H9 (cell line): Measurements from ENCODE around the gene SLC25A19. TPM values are rescaled to one million over a fixed set of nuclear protein-coding genes. Genes with fewer than 3 reads are reported as not detected.

Source experiments
- DNase-seq: peaks from one replicate; pipeline ENCODE4 v3.0.0-alpha.2; 2017
- H2AFZ ChIP-seq: one replicate; pipeline ENCODE4 v1.6.1; 2013; ENCODE audit warnings: mild to moderate bottlenecking, low read length, control low read depth, moderate library complexity
- H2AK5ac ChIP-seq: 2 replicates; pipeline ENCODE4 v1.6.1; 2013; ENCODE audit warnings: low read length, control low read depth, mixed read lengths; ENCODE audit not compliant: insufficient read length
- H2BK120ac ChIP-seq: one replicate; pipeline ENCODE4 v1.6.1; 2013; ENCODE audit warnings: low read depth, mild to moderate bottlenecking, low read length, control low read depth, inconsistent platforms; ENCODE audit not compliant: poor library complexity, severe bottlenecking
- H2BK12ac ChIP-seq: 2 replicates; pipeline ENCODE4 v1.6.1; 2013; ENCODE audit warnings: low read length, control low read depth, mixed read lengths, low read depth; ENCODE audit not compliant: insufficient read length
- H2BK15ac ChIP-seq: 2 replicates; pipeline ENCODE4 v1.6.1; 2013; ENCODE audit warnings: low read depth, low read length, control low read depth
- H2BK20ac ChIP-seq: one replicate; pipeline ENCODE4 v1.6.1; 2013; ENCODE audit warnings: low read depth, mild to moderate bottlenecking, low read length, control low read depth, inconsistent platforms; ENCODE audit not compliant: poor library complexity, severe bottlenecking
- H2BK5ac ChIP-seq: 2 replicates; pipeline ENCODE4 v1.6.1; 2013; ENCODE audit warnings: low read length, control low read depth, mixed read lengths; ENCODE audit not compliant: insufficient read length
- H3K14ac ChIP-seq: 2 replicates; pipeline ENCODE4 v1.6.1; 2013; ENCODE audit warnings: low read length, control low read depth; ENCODE audit not compliant: insufficient read depth
- H3K18ac ChIP-seq: 2 replicates; pipeline ENCODE4 v1.6.1; 2013; ENCODE audit warnings: low read depth, mild to moderate bottlenecking, mixed read lengths, low read length, control low read depth; ENCODE audit not compliant: insufficient read length
- H3K23ac ChIP-seq: 2 replicates; pipeline ENCODE4 v1.6.1; 2013; ENCODE audit warnings: low read length, control low read depth, mixed read lengths, low read depth; ENCODE audit not compliant: insufficient read length
- H3K23me2 ChIP-seq: 2 replicates; pipeline ENCODE4 v1.6.1; 2013; ENCODE audit warnings: low read depth, mild to moderate bottlenecking, mixed read lengths, low read length, control low read depth; ENCODE audit not compliant: insufficient read length, poor library complexity, severe bottlenecking
- H3K27ac ChIP-seq: 2 replicates; pipeline ENCODE4 v1.5.1; 2013; ENCODE audit warnings: low read length, control low read depth, mixed read lengths, low read depth; ENCODE audit not compliant: insufficient read length
- H3K27me3 ChIP-seq: 2 replicates; pipeline ENCODE4 v1.6.1; 2013; ENCODE audit warnings: low read length, control low read depth, inconsistent platforms; ENCODE audit not compliant: insufficient read depth
- H3K4ac ChIP-seq: 2 replicates; pipeline ENCODE4 v1.6.1; 2013; ENCODE audit warnings: low read depth, mild to moderate bottlenecking, control low read depth, inconsistent platforms, low read length, moderate library complexity
- H3K4me1 ChIP-seq: 2 replicates; pipeline ENCODE4 v1.6.1; 2013; ENCODE audit warnings: low read length, control low read depth, inconsistent platforms; ENCODE audit not compliant: insufficient read depth
- H3K4me2 ChIP-seq: 2 replicates; pipeline ENCODE4 v1.6.1; 2013; ENCODE audit warnings: low read length, control low read depth, mixed read lengths; ENCODE audit not compliant: insufficient read length, insufficient read depth
- H3K56ac ChIP-seq: 2 replicates; pipeline ENCODE4 v1.6.1; 2013; ENCODE audit warnings: low read depth, mild to moderate bottlenecking, mixed read lengths, low read length, control low read depth; ENCODE audit not compliant: insufficient read length
- H3K79me1 ChIP-seq: 2 replicates; pipeline ENCODE4 v1.6.1; 2013; ENCODE audit warnings: low read depth, mild to moderate bottlenecking, moderate library complexity, low read length, control low read depth, inconsistent platforms; ENCODE audit not compliant: insufficient read depth, poor library complexity, severe bottlenecking
- H3K79me2 ChIP-seq: 2 replicates; pipeline ENCODE4 v1.6.1; 2013; ENCODE audit warnings: low read length, control low read depth, inconsistent platforms; ENCODE audit not compliant: insufficient read depth
- H3K9ac ChIP-seq: 2 replicates; pipeline ENCODE4 v1.6.1; 2013; ENCODE audit warnings: low read length, control low read depth, mixed read lengths; ENCODE audit not compliant: insufficient read length; ENCODE audit errors: extremely low read depth
- H3K9me3 ChIP-seq: one replicate; pipeline ENCODE4 v1.6.1; 2013; ENCODE audit warnings: low read depth, low read length, inconsistent platforms; ENCODE audit not compliant: control insufficient read depth
- H3T11ph ChIP-seq: one replicate; pipeline ENCODE4 v1.6.1; 2013; ENCODE audit warnings: mild to moderate bottlenecking, low read length, control low read depth, inconsistent platforms
- H4K20me1 ChIP-seq: one replicate; pipeline ENCODE4 v1.6.1; 2013; ENCODE audit not compliant: control insufficient read depth, insufficient read length, insufficient read depth
- H4K5ac ChIP-seq: 2 replicates; pipeline ENCODE4 v1.6.1; 2013; ENCODE audit warnings: low read depth, mild to moderate bottlenecking, mixed read lengths, low read length, control low read depth; ENCODE audit not compliant: insufficient read length
- H4K8ac ChIP-seq: replicated peaks from 2 replicates; pipeline ENCODE4 v1.6.1; 2013; ENCODE audit warnings: low read length, control low read depth, mixed read lengths, low read depth; ENCODE audit not compliant: insufficient read length
- H4K91ac ChIP-seq: 2 replicates; pipeline ENCODE4 v1.6.1; 2013; ENCODE audit warnings: low read depth, mild to moderate bottlenecking, moderate library complexity, mixed read lengths, low read length, control low read depth; ENCODE audit not compliant: insufficient read length
- H3K27ac Mint-ChIP-seq, 3 experiments: 2 replicates in 2 of 3; 3 replicates in 1 of 3; pipeline ENCODE4 v1.8.0; 2020 to 2021; ENCODE audit warnings: mixed read lengths in 3 of 3, mild to moderate bottlenecking in 1 of 3, moderate library complexity in 1 of 3
- H3K27me3 Mint-ChIP-seq: 2 replicates; pipeline ENCODE4 v1.8.0; 2021; ENCODE audit warnings: low read depth, mild to moderate bottlenecking, moderate library complexity, mixed read lengths
- H3K36me3 Mint-ChIP-seq, 3 experiments: 2 replicates in 2 of 3; 3 replicates in 1 of 3; pipeline ENCODE4 v1.8.0; 2020 to 2021; ENCODE audit warnings: low read depth in 3 of 3, mixed read lengths in 3 of 3; ENCODE audit not compliant: insufficient read depth in 1 of 3
- H3K4me1 Mint-ChIP-seq, 2 experiments: 2 replicates each; pipeline ENCODE4 v1.8.0; 2020; ENCODE audit warnings: mixed read lengths in 2 of 2
- H3K4me3 Mint-ChIP-seq, 2 experiments: 2 replicates in 1 of 2; 3 replicates in 1 of 2; pipeline ENCODE4 v1.8.0; 2020 to 2021; ENCODE audit warnings: mild to moderate bottlenecking in 2 of 2, mixed read lengths in 2 of 2, moderate library complexity in 1 of 2
- H3K9me3 Mint-ChIP-seq, 2 experiments: 2 replicates in 1 of 2; 3 replicates in 1 of 2; pipeline ENCODE4 v1.8.0; 2020; ENCODE audit warnings: mild to moderate bottlenecking in 2 of 2, mixed read lengths in 2 of 2, moderate library complexity in 1 of 2
- CTCF ChIP-seq: fragments of 200-600 bp; sonication (generic); conservative IDR thresholded peaks from 3 replicates; pipeline ENCODE4 v1.8.0; 2021; ENCODE audit warnings: antibody characterized with exemption, mild to moderate bottlenecking
- WGBS: extraction: QIAGEN DNeasy Blood & Tissue Kit; methylation state at CpG from one replicate; pipeline ENCODE4 v1.1.7; 2013; ENCODE audit warnings: missing lambda C conversion rate, low lambda C conversion rate, mixed read lengths; ENCODE audit not compliant: insufficient read length; ENCODE audit errors: extremely low coverage; 5-methylcytosine and 5-hydroxymethylcytosine counted together
- total RNA-seq: library from RNA; stranded (reverse); gene quantifications from 2 replicates; pipeline ENCODE4 v1.2.1, GENCODE V29; 2021

SLC25A19 gene
- total RNA-seq, 1 experiment from 2014 or later = 24.2 TPM

DNA sequence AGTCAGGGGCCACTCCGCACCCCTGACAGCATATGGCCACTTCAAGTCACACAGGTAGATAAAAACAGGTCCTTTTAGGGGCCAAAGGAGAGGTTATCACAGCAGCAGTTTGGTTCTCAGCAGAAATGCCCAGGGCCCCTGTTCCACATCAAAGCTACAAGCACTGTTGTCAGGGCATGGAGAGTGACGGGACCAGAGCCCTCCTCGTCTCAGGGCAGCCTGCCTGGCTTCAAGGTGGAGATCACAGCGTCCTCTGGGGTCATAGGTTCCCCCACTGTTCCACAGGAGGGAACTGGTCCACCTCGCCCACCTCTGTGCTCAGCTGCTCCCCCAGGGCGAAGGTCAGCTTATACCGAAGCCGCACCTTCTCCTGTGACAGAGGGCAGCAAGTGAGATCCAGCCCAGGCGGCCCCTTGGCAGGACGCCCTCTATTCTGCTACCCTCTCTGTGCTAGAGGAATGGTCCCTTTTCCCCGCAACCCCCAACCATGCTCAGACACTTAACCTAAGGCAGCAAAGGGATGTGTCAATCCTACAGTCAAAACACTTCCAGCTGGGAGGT, 51.1 kb downstream of the SLC25A19 start:
- Histone ChIP-seq H3K27ac (no peak overlapping the region), H3K23me2 (no peaks in the 10 kb centered on the region), H3K9ac (no peak overlapping the region), H3K27me3 (no peaks in the 10 kb centered on the region), H2BK120ac (no peak overlapping the region), H2BK5ac (no peak overlapping the region), H3K18ac (no peak overlapping the region), H3K23ac (no peak overlapping the region), H3K79me2 (no peaks in the 10 kb centered on the region), H3K14ac (no peak overlapping the region), H3K79me1 (no peaks in the 10 kb centered on the region), H3K56ac (no peak overlapping the region), H4K5ac (no peak overlapping the region), H4K20me1 (peaks cover 4% of the 10 kb centered on the region), H4K91ac (no peak overlapping the region), H3T11ph (no peak overlapping the region), H4K8ac (no peak overlapping the region), H2BK12ac (no peak overlapping the region), H2BK20ac (no peak overlapping the region), H2BK15ac (no peak overlapping the region), H3K4me1 (no peaks in the 10 kb centered on the region), H2AFZ (no peak overlapping the region), H2AK5ac (no peak overlapping the region), H3K9me3 (no peaks in the 10 kb centered on the region), H3K4me2 (no peak overlapping the region), H3K4ac (no peak overlapping the region)
- H3K4me3 Mint-ChIP-seq = no peak overlapping the region
- no peak for DNase-seq
- H3K27ac Mint-ChIP-seq = peak overlapping the region in 2 of 3 experiments; percentile 14 to 44; a peak in 1 of 7 replicates
- no peaks in the 10 kb centered on the region for H3K27me3 Mint-ChIP-seq
- H3K36me3 Mint-ChIP-seq = peaks cover 35 to 84% (median 75%) of the 10 kb centered on the region in 3 experiments; a peak in 6 of 7 replicates
- peaks cover 8 to 15% of the 10 kb centered on the region in 2 experiments for H3K4me1 Mint-ChIP-seq
- H3K9me3 Mint-ChIP-seq = no peaks in the 10 kb centered on the region
- TF ChIP-seq CTCF = no peak
- WGBS = no CpG with 5 or more reads among the region's 11 CpGs
